HG02970 (cell line): ENCODE data around the gene CALCOCO1.
"Not testable (repeated sequence)": the region's sequence is repeated elsewhere in the genome, so short reads cannot be mapped to it uniquely, and the experiment has no call there.

Source experiments
- ATAC-seq: cut with Tn5 transposase; IDR thresholded peaks from one replicate; pipeline ENCODE4 v1.9.1; 2021; ENCODE audit warnings: mild to moderate bottlenecking, moderate library complexity, moderate number of reproducible peaks; ENCODE audit not compliant: unreplicated experiment, low FRiP score

CALCOCO1 gene

GRCh38 chr12:53734425-53734824 lies 7.2 kb upstream of the CALCOCO1 start:
- ATAC-seq: no peak

- no peak for ATAC-seq
These were observed 6.6 kb upstream of the CALCOCO1 start for GRCh38 chr12:53733807-53734200.

- ATAC-seq: no peak
These were observed 6.0 kb upstream of the CALCOCO1 start for GRCh38 chr12:53733051-53733806.

- ATAC-seq: no peak
These were observed 2.4 kb upstream of the CALCOCO1 start for GRCh38 chr12:53729644-53730043.

DNA sequence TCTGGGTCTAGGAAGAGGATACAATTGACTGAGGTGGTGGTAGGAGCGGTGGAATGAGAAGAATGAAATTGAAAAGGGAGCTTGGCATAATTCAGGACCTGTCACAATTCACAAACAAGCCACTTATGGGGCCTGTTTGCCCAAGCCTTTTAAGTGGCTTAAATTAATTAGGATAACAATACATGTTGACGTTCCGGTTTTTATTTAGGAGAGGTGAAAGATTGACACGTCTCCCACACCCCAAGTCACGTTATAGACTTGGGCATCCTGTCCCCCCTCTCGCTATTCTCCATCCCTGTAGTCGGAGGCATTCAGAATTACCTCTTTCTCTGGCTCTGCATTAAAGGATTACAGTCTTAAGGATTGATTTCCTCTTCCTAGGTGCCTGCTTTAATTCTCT lies 954 bp upstream of the CALCOCO1 start:
- no peak for ATAC-seq

DNA sequence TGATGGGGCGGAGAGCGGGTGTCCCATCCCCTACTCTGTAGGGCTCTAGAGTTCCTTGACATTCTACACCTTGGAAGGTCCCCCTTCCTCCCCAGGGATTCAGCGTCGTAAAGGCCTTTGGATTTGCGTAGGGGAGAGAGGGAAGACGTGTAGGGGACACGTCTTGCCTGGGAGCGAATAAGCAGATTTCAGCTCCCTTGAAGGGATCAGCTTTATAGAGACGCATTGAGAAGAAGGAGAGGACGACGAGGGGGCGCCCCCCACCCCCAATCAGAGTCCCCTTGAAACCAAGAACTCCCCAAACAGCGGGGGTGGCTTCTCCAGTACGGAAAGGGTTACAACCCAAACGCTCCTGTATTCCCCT lies 324 bp downstream of the CALCOCO1 start:
- no peak for ATAC-seq

DNA sequence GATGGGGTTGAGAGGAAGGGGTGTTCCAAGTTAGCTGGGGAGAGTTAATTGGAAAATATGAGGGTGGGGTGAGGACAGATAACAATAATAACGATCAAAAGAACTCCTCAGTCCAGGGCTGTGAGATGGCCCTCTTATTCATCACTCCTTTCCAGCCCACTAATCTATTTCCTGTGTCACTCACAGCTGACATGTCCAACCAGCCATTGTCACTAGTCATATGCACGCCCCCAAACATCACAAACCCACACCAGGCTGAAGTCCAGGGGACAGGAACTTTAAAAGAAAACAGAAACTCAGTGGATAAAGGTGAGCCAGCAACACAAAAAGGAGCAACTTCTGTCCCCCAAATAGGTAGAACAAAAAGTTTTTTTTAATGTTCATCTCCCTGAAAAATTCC lies 911 bp downstream of the CALCOCO1 start:
- ATAC-seq: no peak

- ATAC-seq: no peak
These were observed 1.4 kb downstream of the CALCOCO1 start for GRCh38 chr12:53725824-53726223.

GRCh38 chr12:53722450-53723041 lies 4.7 kb downstream of the CALCOCO1 start:
- no peak for ATAC-seq

DNA sequence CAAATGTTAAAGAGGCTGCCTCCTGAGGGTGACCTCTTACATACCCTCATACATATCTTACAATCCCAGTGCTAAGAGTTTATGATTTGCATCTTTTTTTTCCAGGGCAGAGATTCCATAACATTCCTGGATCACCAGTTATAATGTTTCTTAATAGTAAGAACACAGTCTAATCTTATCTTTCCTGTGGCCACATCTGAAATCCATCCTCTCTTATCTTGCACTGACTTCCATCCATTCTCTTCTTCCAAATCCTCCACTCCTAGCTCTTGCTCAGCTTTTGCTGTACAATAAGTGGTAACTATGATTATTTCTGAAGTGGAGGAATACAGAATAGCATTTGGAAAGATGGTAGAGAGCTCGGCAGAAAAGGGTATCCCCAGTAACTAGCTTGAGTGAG lies 6.3 kb downstream of the CALCOCO1 start:
- no peak for ATAC-seq

DNA sequence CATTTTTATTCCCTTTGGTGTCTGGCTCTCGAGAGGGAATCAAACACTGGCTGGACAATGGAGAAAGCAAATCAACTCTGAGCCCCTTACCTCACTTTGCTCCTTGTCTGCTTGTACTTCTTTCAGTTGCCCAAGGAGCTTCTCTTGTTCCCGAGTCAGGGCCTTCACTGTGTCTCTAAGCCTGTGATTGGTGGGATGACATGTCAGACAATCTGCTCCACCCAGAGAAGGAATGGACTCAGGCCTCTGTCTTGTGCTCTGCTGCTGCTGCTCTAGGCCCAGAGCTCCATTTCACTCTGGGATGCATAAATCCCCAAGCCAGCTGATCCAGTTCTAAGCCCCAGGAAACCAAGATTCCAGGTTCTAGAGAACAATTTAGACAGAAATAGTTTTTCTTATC lies 7.6 kb downstream of the CALCOCO1 start:
- ATAC-seq: no peak

GRCh38 chr12:53718567-53718966 lies 8.7 kb downstream of the CALCOCO1 start:
- ATAC-seq: not testable (repeated sequence)

DNA sequence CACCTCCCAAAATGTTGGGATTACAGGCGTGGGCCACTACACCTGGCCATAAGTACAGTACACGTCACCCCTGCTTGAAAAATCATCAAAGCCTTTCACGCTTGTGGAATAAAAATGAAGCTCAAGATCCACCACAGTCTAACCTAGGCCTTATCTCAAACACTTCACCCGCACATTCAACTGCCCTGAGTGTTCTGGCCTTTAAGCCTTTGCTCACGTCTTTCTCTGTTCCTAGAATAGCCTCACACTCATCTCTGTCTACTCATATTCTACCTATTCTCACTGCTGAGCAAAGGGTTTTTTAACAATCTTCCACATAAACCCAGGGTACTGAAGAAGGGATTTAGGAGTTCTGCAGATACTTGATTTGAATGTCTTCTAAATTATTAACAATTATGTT lies 9.9 kb downstream of the CALCOCO1 start:
- ATAC-seq: no peak

DNA sequence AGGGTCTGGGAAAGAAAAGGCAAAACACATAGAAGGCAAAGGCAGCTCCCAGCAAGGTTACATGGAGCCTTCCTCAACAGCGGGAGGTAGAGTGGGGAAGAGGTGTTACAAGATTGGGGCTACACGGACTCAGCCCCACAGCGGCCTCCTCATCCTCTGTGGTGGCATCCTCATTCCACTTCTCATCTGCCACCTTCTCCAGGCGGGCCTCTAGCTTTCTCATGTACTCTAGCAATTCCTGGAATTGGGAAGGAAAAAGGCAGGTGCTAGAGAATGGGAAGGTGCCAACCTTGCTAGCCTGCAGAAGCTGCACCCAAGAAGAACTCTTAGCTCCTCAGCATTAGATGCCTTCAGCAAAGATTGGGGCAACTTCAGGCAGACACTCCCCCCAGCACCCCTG lies 13.2 kb downstream of the CALCOCO1 start:
- ATAC-seq: no peak

- ATAC-seq: no peak
These were observed 13.7 kb downstream of the CALCOCO1 start for GRCh38 chr12:53713516-53713915.

DNA sequence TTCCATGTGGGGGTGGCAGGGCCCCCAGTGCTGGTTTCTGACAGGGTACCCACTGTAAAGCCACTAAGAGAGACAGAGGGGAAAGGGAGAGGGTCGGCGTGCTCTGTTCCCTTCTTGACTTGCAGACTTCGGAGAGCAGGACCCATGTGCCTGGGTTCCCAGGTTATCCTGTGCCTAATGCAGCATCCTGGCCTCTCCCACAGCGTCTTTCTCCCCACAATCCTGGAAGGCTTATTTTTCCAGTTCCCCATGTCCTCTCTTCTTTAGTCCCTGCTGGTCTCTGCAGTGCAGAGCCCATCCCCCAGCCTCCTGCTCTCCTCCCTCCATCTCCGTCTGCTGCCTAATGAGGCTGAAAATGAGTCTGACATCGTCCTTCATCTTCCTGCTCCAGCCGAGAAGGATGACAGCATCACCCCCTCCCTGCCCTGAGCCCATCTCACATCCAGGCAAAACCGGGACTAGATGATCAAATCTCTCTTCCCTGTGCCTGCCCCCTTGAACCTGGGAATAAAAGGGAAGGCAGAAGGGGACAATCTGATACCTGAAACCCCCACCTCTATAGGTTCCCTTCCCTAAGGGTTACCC lies 15.1 kb downstream of the CALCOCO1 start:
- no peak for ATAC-seq

DNA sequence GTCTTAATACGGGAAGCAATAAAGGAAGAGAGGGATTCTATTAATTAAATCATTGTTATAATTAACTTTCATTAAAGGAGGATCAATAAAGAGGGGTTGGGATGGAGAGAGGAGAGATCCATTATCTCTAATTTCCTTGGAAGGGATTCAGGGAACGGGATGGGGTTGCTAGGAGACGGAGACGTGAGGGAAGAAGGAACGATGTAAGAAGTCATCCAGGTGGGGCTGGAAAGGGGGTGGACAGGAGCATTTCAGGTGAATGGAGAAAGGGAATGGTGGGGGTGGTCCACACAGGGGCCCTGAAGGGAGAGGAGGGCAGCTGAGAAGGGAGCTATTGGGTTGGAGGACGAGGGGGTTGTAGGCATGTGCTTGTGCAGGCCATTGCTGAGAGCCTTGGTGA lies 17.2 kb downstream of the CALCOCO1 start:
- no peak for ATAC-seq

DNA sequence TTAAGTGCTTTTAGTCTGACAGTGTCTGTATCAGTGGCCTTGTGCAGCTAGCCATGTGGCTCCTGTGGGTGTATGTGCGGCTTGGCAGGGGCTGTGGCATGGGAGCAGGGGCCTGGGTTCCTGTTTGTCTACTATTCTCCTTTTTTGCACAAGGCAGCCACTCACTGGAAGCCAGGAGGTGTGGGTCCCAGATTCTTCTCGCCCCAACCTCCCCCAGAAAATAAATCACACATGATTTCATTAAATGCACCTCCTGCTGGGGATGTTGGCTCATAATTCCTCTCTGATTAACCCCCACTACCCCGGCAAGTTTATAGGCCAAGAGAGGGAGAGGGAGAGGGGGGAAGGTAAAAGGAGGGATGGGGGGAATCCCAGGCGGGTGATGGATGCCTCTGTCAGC lies 17.6 kb downstream of the CALCOCO1 start:
- no peak for ATAC-seq

- no peak for ATAC-seq
These were observed 21.2 kb downstream of the CALCOCO1 start for GRCh38 chr12:53706080-53706479.

GRCh38 chr12:53703756-53704155 lies 23.5 kb downstream of the CALCOCO1 start:
- no peak for ATAC-seq

DNA sequence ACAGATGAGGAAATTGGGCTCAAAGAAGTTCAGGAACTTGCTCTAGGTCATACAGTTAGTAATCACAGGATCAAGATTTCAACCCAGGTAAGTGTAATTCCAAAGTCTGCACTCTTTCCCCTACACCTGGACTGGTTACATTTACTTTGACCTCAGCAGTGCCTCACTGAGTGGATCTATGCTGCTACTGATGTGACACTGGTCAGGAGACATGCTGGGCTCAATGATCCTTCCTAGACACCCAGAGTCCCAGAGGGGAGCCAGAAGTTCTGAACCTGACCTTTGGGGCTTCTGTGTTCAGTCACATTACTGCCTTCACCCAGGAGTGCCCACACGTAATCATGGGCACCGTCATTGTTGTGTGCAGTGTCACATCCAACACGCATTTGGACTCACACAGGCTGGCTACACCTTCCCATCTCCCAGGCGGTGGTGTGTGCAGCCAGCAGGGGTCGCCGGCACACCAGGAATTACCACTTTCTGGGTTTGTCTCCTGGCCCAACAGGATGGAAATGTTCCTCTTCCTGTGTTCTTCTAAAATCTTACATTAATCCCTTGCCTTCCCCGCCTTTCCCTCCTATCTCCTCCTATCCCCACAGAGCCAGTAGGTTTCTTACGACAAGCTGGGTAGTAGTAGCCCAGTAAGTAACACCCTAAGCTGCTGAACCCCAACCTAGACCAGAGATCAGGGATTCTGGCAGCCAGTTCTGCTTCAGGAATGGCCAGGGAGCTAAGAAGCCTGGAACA lies 25.6 kb downstream of the CALCOCO1 start:
- no peak for ATAC-seq
